Stimulated activated CD4-positive, alpha-beta T cell treated with anti-CD3 and anti-CD28 coated beads, TNF-alpha, amount 100 ng/mL, for 48 hours (primary cell): ENCODE measurements around the gene MUC5AC.
"Not testable (repeated sequence)": the region's sequence is repeated elsewhere in the genome, so short reads cannot be mapped to it uniquely, and the experiment has no call there.

Source experiments
- DNase-seq, 3 donors: peaks; one replicate each; pipeline ENCODE4 v3.0.0-alpha.2; 2020; ENCODE audit warnings: low read depth in 3 of 3

MUC5AC gene

GRCh38 chr11:1160231-1161101 lies 2.7 kb downstream of the MUC5AC start:
- DNase-seq = no peak

GRCh38 chr11:1161410-1162137 lies 3.8 kb downstream of the MUC5AC start:
- no peak for DNase-seq

GRCh38 chr11:1162138-1162475 lies 4.4 kb downstream of the MUC5AC start:
- no peak for DNase-seq

- DNase-seq = no peak
Observed at GRCh38 chr11:1162491-1163311, 4.9 kb downstream of the MUC5AC start.

DNA sequence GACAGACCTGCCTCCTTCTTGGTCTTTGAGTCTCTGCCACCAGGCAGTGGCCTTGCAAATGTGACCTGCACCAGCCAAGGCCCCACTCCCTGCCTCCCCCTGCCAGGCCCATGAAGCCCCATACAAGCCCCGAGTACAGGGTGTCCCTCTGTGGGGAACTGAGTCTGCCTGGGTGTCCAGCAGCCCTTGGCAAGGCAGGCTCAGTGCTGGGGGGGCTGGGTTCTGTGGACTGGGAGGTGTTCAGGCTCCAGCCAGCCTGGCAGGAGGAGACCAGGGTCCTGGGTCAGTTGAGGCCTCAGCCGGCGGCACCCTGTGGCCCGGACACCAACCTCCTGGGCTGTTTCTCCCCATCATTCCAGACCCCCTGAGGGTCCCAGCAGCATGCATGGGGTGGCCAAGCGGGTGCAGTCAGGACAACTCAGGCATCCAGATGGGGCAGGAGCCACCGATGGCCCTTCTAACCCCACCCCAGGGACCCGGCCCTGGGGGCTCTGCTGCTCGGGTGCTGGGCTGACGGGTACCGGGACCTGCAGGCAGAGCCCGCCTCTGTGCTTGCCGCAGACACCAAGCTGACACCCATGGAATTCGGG lies 5.7 kb downstream of the MUC5AC start:
- DNase-seq = no peak

GRCh38 chr11:1163911-1164735 lies 6.4 kb downstream of the MUC5AC start:
- DNase-seq = no peak

- not testable (repeated sequence) for DNase-seq
Observed at GRCh38 chr11:1164779-1165255, 7.1 kb downstream of the MUC5AC start.

- no peak for DNase-seq
Observed at GRCh38 chr11:1165256-1166041, 7.7 kb downstream of the MUC5AC start.

DNA sequence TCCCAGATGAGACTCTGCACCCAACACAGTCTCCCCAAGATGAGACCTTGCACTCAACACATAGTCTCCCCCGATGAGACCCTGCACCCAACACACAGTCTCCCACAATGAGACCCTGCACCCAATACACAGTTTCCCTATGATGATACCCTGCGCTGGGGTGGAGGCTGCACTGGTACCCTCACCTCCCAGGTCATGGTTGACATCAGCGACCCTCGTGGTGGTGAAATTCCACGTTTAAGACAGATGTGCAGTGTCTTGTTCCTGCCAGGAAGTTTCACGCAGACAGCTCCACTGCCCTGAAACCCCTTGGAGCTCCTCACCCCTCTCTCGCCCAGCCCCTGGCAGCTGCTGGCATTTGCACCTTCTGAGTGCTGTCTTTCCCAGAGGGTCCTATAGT lies 9.5 kb downstream of the MUC5AC start:
- no peak for DNase-seq

DNA sequence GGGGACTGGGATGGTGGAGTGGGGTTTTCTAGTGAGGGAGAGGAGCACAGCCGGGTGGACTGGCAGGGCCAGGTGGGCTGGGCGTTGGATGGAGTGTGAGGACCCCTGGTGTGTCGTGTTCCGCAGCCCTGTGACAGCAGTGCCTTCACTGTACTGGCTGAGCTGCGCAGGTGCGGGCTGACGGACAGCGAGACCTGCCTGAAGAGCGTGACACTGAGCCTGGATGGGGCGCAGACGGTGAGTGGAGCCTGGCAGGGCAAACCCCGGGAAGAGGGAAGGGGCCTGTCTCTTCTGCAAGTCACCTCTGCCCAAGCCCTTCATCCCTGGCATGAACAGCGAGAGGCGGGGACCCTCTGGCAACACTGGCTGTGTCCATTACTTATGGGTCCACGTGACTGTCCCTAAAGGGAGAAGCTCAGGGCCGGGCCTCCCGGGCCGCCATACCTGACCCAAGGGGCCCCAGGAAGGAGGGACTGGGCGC lies 10.0 kb downstream of the MUC5AC start:
- no peak for DNase-seq

- no peak for DNase-seq
Observed at GRCh38 chr11:1168256-1168655, 10.5 kb downstream of the MUC5AC start.

DNA sequence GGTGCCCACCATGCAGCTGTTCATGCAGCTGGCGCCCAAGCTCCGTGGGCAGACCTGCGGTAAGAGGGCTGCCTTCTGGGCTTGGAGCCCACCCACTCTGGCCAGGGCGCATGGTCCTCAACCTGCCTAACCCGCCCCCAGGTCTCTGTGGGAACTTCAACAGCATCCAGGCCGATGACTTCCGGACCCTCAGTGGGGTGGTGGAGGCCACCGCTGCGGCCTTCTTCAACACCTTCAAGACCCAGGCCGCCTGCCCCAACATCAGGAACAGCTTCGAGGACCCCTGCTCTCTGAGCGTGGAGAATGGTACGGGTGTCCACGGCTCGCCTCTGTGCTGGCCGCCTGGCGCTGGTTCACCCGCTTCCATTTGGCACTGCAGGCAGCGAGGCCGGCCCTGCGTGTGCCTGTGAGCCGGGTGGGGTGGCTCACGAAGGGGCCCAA lies 11.0 kb downstream of the MUC5AC start:
- DNase-seq = no peak

GRCh38 chr11:1171223-1171984 lies 13.7 kb downstream of the MUC5AC start:
- no peak for DNase-seq

GRCh38 chr11:1171985-1172728 lies 14.4 kb downstream of the MUC5AC start:
- DNase-seq = no peak

GRCh38 chr11:1172729-1173117 lies 15.0 kb downstream of the MUC5AC start:
- DNase-seq = no peak

DNA sequence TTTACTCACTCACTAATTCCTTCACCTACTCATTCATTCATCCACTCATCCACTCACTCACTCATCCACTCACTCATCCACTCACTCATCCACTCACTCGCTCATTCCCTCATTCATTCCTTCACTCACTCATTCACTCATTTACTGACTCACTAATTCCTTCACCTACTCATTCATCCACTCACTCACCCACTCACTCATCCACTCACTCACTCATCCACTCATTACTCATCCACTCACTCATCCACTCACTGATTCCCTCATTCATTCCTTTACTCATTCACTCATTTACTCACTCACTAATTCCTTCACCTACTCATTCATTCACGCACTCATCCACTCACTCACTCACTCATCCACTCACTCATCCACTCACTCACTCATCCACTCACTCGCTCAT lies 15.6 kb downstream of the MUC5AC start:
- DNase-seq = not testable (repeated sequence)

GRCh38 chr11:1174441-1175370 lies 17.0 kb downstream of the MUC5AC start:
- no peak for DNase-seq
